K562 (cell line): ENCODE results near the gene OR5AR1. TPM values are rescaled to one million over a fixed set of nuclear protein-coding genes. Genes with fewer than 3 reads are reported as not detected.

ENCODE experiments used
- ATAC-seq: fragments of 200-7000 bp; cut with Tn5 transposase; 3 replicates; pipeline ENCODE4 v1.9.1; 2020; ENCODE audit warnings: moderate library complexity
- BruUV-seq: library from RNA; stranded (reverse); fragments of 400-500 nt; replicated peaks from 2 replicates; lab custom pipeline; 2021; lab: Mats Ljungman, UMichigan
- CTCF ChIA-PET: fragments of 300-600 bp; formaldehyde crosslinking; extraction: SDS; loops from one replicate; lab custom pipeline; 2021; ENCODE audit warnings: low intra/inter-chr PET ratio; lab: Yijun Ruan, JAX
- POLR2A ChIA-PET: fragments of 300-600, 350-650 bp; sonication (Branson Sonifier 250); formaldehyde crosslinking; extraction: SDS; loops from one replicate; lab custom pipeline; 2021; ENCODE audit warnings: antibody characterized with exemption, inconsistent platforms; lab: Yijun Ruan, JAX
- DNase-seq, 4 experiments: peaks; one replicate each; pipeline versions ENCODE4 v3.0.0 to v3.0.0-alpha.2; 2011 to 2018; ENCODE audit warnings: low spot score in 3 of 4, mixed read lengths in 3 of 4; ENCODE audit errors: extremely low read depth in 1 of 4
- FAIRE-seq: peaks from 2 replicates; lab custom pipeline; 2011; peaks lifted over from hg19 to GRCh38; lab: Jason Lieb, UNC
- H2AFZ ChIP-seq: 2 replicates; pipeline ENCODE4 v1.6.0; 2011; ENCODE audit warnings: low read depth, low read length, control low read depth, inconsistent platforms
- H3K27ac ChIP-seq: fragments of 200-600 bp; 3 replicates; pipeline ENCODE4 v1.8.0; 2011; ENCODE audit warnings: low read depth, mild to moderate bottlenecking, control low read depth, inconsistent platforms, low read length, moderate library complexity, mixed read lengths; ENCODE audit errors: extremely low read depth
- H3K27me3 ChIP-seq, 2 experiments: fragments of 300-600 bp in 1 of 2; 2 replicates in 1 of 2; 3 replicates in 1 of 2; pipeline versions ENCODE4 v1.6.0 to v1.8.0; 2011; ENCODE audit warnings: inconsistent platforms in 2 of 2, low read length in 2 of 2, mild to moderate bottlenecking in 1 of 2, mixed read lengths in 1 of 2, moderate library complexity in 1 of 2; ENCODE audit not compliant: control insufficient read depth in 2 of 2, insufficient read depth in 2 of 2
- H3K36me3 ChIP-seq: fragments of 300-600 bp; 3 replicates; pipeline ENCODE4 v1.8.0; 2011; ENCODE audit warnings: mild to moderate bottlenecking, low read length, inconsistent platforms; ENCODE audit not compliant: control insufficient read depth, insufficient read depth
- H3K4me1 ChIP-seq, 2 experiments: fragments of 200-600 bp in 1 of 2; replicated peaks in 1 of 2; 2 replicates in 1 of 2; 3 replicates in 1 of 2; pipeline versions ENCODE4 v1.5.1 to v1.8.0; 2011; ENCODE audit warnings: inconsistent platforms in 2 of 2, low read length in 2 of 2, mild to moderate bottlenecking in 1 of 2, mixed read lengths in 1 of 2, moderate library complexity in 1 of 2; ENCODE audit not compliant: control insufficient read depth in 2 of 2, insufficient read depth in 2 of 2
- H3K4me2 ChIP-seq: 2 replicates; pipeline ENCODE4 v1.6.1; 2011; ENCODE audit warnings: low read length, control low read depth, inconsistent platforms, mixed read lengths; ENCODE audit not compliant: insufficient read depth
- H3K4me3 ChIP-seq: fragments of 200-600 bp; sonication (generic), shearing (Covaris generic); 2 replicates; pipeline ENCODE4 v1.5.1; 2016; ENCODE audit warnings: control low read depth, inconsistent platforms
- H3K79me2 ChIP-seq: fragments of 200-600 bp; 3 replicates; pipeline ENCODE4 v1.8.0; 2011; ENCODE audit warnings: low read length, inconsistent platforms; ENCODE audit not compliant: control insufficient read depth, insufficient read depth
- H3K9ac ChIP-seq, 2 experiments: 2 replicates each; pipeline versions ENCODE4 v1.6.0 to v1.6.1; 2011; ENCODE audit warnings: low read depth in 2 of 2, low read length in 2 of 2, control low read depth in 1 of 2, inconsistent platforms in 1 of 2, mild to moderate bottlenecking in 1 of 2, mixed read lengths in 1 of 2; ENCODE audit not compliant: insufficient read depth in 1 of 2
- H3K9me1 ChIP-seq: one replicate; pipeline ENCODE4 v1.6.0; 2011; ENCODE audit warnings: inconsistent platforms, mild to moderate bottlenecking, low read length, moderate library complexity; ENCODE audit not compliant: control insufficient read depth, insufficient read depth
- H3K9me3 ChIP-seq: replicated peaks from 2 replicates; pipeline ENCODE4 v1.5.1; 2011; ENCODE audit warnings: low read depth, low read length, inconsistent platforms; ENCODE audit not compliant: control insufficient read depth, insufficient read depth
- H4K20me1 ChIP-seq: replicated peaks from 2 replicates; pipeline ENCODE4 v1.6.1; 2011; ENCODE audit warnings: low read length, inconsistent platforms, mixed read lengths; ENCODE audit not compliant: control insufficient read depth, insufficient read depth
- CREB1 ChIP-seq, 2 experiments: sonication (generic) in 1 of 2; formaldehyde crosslinking in 1 of 2; IDR thresholded peaks; 2 replicates each; pipeline versions ENCODE4 v1.6.1 to v1.8.0; 2012 to 2022; ENCODE audit warnings: inconsistent platforms in 1 of 2, mild to moderate bottlenecking in 1 of 2, missing genetic modification reagents in 1 of 2, moderate library complexity in 1 of 2
- ELK1 ChIP-seq: sonication (generic); formaldehyde crosslinking; IDR thresholded peaks from 2 replicates; pipeline ENCODE4 v1.8.1; 2022; ENCODE audit warnings: missing genetic modification reagents
- IFI16 ChIP-seq: fragments of 250-450 bp; sonication (Bioruptor Pico); IDR thresholded peaks from 2 replicates; pipeline ENCODE4 v2.1.2; 2022; ENCODE audit warnings: mild to moderate bottlenecking, inconsistent platforms
- LARP7 ChIP-seq: fragments of 450-650 bp; IDR thresholded peaks from 2 replicates; pipeline ENCODE4 v1.6.1; 2016
- MAZ ChIP-seq, 2 experiments: fragments of 450-650 bp in 1 of 2; sonication (generic) in 1 of 2; formaldehyde crosslinking; IDR thresholded peaks in 1 of 2; conservative IDR thresholded peaks in 1 of 2; 2 replicates each; pipeline versions ENCODE4 v1.4.0 to v1.5.0; 2020; ENCODE audit warnings: mild to moderate bottlenecking in 1 of 2, missing genetic modification reagents in 1 of 2
- MEF2D ChIP-seq: conservative IDR thresholded peaks from 2 replicates; pipeline ENCODE4 v1.6.1; 2016; ENCODE audit warnings: low read depth, missing genetic modification characterization, missing compliant biosample characterization
- MTA2 ChIP-seq: fragments of 450-650 bp; IDR thresholded peaks from 2 replicates; pipeline ENCODE4 v1.6.1; 2016; ENCODE audit warnings: low read depth
- MXD1 ChIP-seq: fragments of 250-450 bp; sonication (Bioruptor Pico); IDR thresholded peaks from 2 replicates; pipeline ENCODE4 v1.8.0; 2021; ENCODE audit warnings: borderline replicate concordance, mild to moderate bottlenecking, moderate library complexity; ENCODE audit not compliant: poor library complexity, severe bottlenecking
- NFE2 ChIP-seq: IDR thresholded peaks from 2 replicates; pipeline ENCODE4 v1.6.1; 2014; ENCODE audit warnings: antibody characterized with exemption, low read depth
- POU5F1 ChIP-seq: fragments of 150-350 bp; IDR thresholded peaks from 2 replicates; pipeline ENCODE4 v1.6.1; 2014; ENCODE audit warnings: borderline replicate concordance, low read length, low read depth, mild to moderate bottlenecking; ENCODE audit not compliant: partially characterized antibody
- U2AF2 ChIP-seq: fragments of 200-400 bp; formaldehyde crosslinking; optimal IDR thresholded peaks from 2 replicates; pipeline ENCODE3; 2017; ENCODE audit warnings: low read depth, mild to moderate bottlenecking, low read length
- ZSCAN29 ChIP-seq: fragments of 450-650 bp; IDR thresholded peaks from 2 replicates; pipeline ENCODE4 v1.6.1; 2017
- WGBS: fragments of 100-300 bp; shearing (Covaris generic); methylation state at CpG from one replicate; pipeline ENCODE4 v1.1.6; 2016; ENCODE audit warnings: low coverage, mixed read lengths; ENCODE audit not compliant: insufficient coverage; ENCODE audit errors: missing lambda C conversion rate; 5-methylcytosine and 5-hydroxymethylcytosine counted together
- in situ Hi-C: fragments of 300-500 bp; cut with MboI; formaldehyde crosslinking; loops from 4 replicates; pipeline ENCODE4 v1.15.0; 2018; ENCODE audit warnings: inconsistent platforms, mixed read lengths
- intact Hi-C: fragments of 100-400 bp; cut with micrococcal nuclease; formaldehyde crosslinking; loops from 2 replicates; pipeline ENCODE4 v1.14.2; 2022
- polyA plus RNA-seq, 8 experiments: library from polyadenylated mRNA; depleted of rRNA in 4 of 8; stranded (reverse) in 5 of 8; unstranded in 3 of 8; fragments of >200 nt; fragmentation: Nextera tagmentation in 2 of 8; fragmentation: Illumina TruSeq in 1 of 8; extraction: Ambion mirVana in 2 of 8; extraction: Trizol in 1 of 8; gene quantifications; 2 replicates each; pipeline versions ENCODE4 v1.2.1 to v1.2.3, GENCODE V29; 2011 to 2014; ENCODE audit warnings: inconsistent platforms in 1 of 8, missing spikeins in 1 of 8
- total RNA-seq, 7 experiments: library from RNA; depleted of rRNA in 6 of 7; stranded (reverse); fragments of >200 nt in 6 of 7; fragmentation: Illumina TruSeq in 2 of 7; extraction: Trizol in 2 of 7; gene quantifications; 2 replicates each; pipeline versions ENCODE4 v1.2.1 to v1.2.3, GENCODE V29; 2011 to 2021; ENCODE audit warnings: low replicate concordance in 1 of 7
- TF ChIP-seq, protein P1 (sequence below): fragments of 250-450 bp; sonication (Bioruptor Pico); IDR thresholded peaks from 2 replicates; pipeline ENCODE4 v1.8.0; 2021; ENCODE audit warnings: moderate library complexity, mild to moderate bottlenecking, inconsistent platforms
- TF ChIP-seq, protein P2 (sequence below): sonication (generic); formaldehyde crosslinking; IDR thresholded peaks from 2 replicates; pipeline ENCODE4 v1.8.0; 2022; ENCODE audit warnings: mild to moderate bottlenecking, missing genetic modification reagents
- TF ChIP-seq, protein P3 (sequence below), 2 experiments: fragments of 450-650 bp; conservative IDR thresholded peaks; 2 replicates each; pipeline ENCODE4 v1.6.1; 2017; ENCODE audit warnings: mild to moderate bottlenecking in 2 of 2, moderate library complexity in 2 of 2

OR5AR1 gene
- total and polyA plus RNA-seq, 9 of the 15 experiments (the other 6 are each of a cell fraction or from before 2014, with no cell fraction given): not detected

DNA sequence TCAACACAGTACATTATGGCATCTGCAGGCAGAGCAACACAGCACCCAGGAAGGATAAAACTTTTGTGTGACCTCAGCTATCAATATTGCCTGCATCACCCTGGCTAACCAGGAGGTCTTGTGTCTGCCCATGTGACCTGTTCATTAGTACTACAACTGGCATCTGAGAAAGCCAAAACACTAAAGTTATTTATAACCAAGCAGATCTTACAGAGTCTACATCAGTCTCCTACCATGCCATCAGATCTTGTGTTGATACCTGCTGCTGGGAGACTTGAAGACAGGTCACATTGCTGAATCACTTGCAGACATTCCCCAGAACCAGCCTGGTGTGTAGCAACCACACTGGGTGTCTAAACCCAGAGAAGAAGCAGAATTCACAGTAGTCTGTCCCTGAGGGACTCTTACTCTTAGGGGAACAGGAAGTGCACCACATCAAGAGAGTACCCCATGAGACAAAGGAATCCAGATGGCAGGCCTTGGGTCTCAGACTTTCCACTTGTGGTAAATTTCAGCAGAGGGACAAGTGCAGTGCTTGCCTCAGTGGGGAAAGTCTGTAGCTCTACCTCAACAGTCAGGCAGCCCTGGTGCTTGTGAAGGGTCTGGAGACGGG, 42.4 kb downstream of the OR5AR1 start:
- no peak overlapping the region for H3K4me3 ChIP-seq
- H3K79me2 ChIP-seq: no peaks in the 10 kb centered on the region
- H3K9ac ChIP-seq: no peak overlapping the region
- no peak for ATAC-seq
- no peaks in the 10 kb centered on the region for H3K27me3 ChIP-seq
- intact Hi-C loops: no loop called here
- no peak for FAIRE-seq
- CTCF ChIA-PET: no interaction called here
- DNase-seq: no peak
- no peaks in the 10 kb centered on the region for H4K20me1 ChIP-seq
- H3K9me1 ChIP-seq: no peaks in the 10 kb centered on the region
- H2AFZ ChIP-seq: no peak overlapping the region
- no peak for TF ChIP-seq POU5F1
- no peak for TF ChIP-seq MEF2D (tag)
- TF ChIP-seq, protein P1, sequence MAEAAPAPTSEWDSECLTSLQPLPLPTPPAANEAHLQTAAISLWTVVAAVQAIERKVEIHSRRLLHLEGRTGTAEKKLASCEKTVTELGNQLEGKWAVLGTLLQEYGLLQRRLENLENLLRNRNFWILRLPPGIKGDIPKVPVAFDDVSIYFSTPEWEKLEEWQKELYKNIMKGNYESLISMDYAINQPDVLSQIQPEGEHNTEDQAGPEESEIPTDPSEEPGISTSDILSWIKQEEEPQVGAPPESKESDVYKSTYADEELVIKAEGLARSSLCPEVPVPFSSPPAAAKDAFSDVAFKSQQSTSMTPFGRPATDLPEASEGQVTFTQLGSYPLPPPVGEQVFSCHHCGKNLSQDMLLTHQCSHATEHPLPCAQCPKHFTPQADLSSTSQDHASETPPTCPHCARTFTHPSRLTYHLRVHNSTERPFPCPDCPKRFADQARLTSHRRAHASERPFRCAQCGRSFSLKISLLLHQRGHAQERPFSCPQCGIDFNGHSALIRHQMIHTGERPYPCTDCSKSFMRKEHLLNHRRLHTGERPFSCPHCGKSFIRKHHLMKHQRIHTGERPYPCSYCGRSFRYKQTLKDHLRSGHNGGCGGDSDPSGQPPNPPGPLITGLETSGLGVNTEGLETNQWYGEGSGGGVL: no peak
- no peak for TF ChIP-seq ELK1
- TF ChIP-seq MAZ (CRISPR knock-in tag; conservative IDR thresholded peaks at IDR 0.05 in 1 of 2, IDR thresholded peaks at IDR 0.05 in 1 of 2): no peak
- no peak for TF ChIP-seq ZSCAN29
- TF ChIP-seq, protein P2, sequence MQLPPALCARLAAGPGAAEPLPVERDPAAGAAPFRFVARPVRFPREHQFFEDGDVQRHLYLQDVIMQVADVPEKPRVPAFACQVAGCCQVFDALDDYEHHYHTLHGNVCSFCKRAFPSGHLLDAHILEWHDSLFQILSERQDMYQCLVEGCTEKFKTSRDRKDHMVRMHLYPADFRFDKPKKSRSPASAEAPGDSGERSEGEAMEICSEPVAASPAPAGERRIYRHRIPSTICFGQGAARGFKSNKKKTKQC (CRISPR knock-in tag): no peak
- TF ChIP-seq NFE2: no peak
- TF ChIP-seq LARP7: no peak
- no peak for TF ChIP-seq U2AF2
- TF ChIP-seq, protein P3, sequence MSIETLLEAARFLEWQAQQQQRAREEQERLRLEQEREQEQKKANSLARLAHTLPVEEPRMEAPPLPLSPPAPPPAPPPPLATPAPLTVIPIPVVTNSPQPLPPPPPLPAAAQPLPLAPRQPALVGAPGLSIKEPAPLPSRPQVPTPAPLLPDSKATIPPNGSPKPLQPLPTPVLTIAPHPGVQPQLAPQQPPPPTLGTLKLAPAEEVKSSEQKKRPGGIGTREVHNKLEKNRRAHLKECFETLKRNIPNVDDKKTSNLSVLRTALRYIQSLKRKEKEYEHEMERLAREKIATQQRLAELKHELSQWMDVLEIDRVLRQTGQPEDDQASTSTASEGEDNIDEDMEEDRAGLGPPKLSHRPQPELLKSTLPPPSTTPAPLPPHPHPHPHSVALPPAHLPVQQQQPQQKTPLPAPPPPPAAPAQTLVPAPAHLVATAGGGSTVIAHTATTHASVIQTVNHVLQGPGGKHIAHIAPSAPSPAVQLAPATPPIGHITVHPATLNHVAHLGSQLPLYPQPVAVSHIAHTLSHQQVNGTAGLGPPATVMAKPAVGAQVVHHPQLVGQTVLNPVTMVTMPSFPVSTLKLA (conservative IDR thresholded peaks at IDR 0.05): no peak
- TF ChIP-seq MXD1 (CRISPR knock-in tag): no peak
- TF ChIP-seq MTA2: no peak
- no peak for TF ChIP-seq CREB1 (IDR thresholded peaks at IDR 0.05)
- no peak for TF ChIP-seq CREB1 (CRISPR knock-in tag; IDR thresholded peaks at IDR 0.05)
- TF ChIP-seq IFI16 (CRISPR knock-in tag): no peak
- in situ Hi-C loops: no loop called here
- BruUV-seq: no TSS peak
- POLR2A ChIA-PET: no interaction called here
- no peaks in the 10 kb centered on the region; the same call in none of the 2 replicates for H3K9me3 ChIP-seq
- no peaks in the 10 kb centered on the region for H3K4me1 ChIP-seq
- H3K4me2 ChIP-seq: no peak overlapping the region
- H3K27ac ChIP-seq: no peak overlapping the region
- H3K36me3 ChIP-seq: no peaks in the 10 kb centered on the region
- 0% methylated on average over 1 of the region's 1 CpG for WGBS
